GM12878 (cell line): ENCODE measurements around the gene CAMTA2. TPM values are rescaled to one million over a fixed set of nuclear protein-coding genes. Genes with fewer than 3 reads are reported as not detected.

Experiments
- ATAC-seq: fragments of 200-7000 bp; cut with Tn5 transposase; 3 replicates; pipeline ENCODE4 v1.9.1; 2020; ENCODE audit warnings: mild to moderate bottlenecking, moderate library complexity
- BruUV-seq: library from RNA; stranded (reverse); fragments of 400-500 nt; replicated peaks from 2 replicates; lab custom pipeline; 2021; lab: Mats Ljungman, UMichigan
- CTCF ChIA-PET: fragments of 300-600 bp; sonication (Branson Sonifier 250); formaldehyde crosslinking; extraction: SDS; loops from one replicate; lab custom pipeline; 2021; ENCODE audit warnings: inconsistent platforms; lab: Yijun Ruan, JAX
- POLR2A ChIA-PET: fragments of 350-600 bp; formaldehyde crosslinking; extraction: SDS; loops from one replicate; lab custom pipeline; 2021; ENCODE audit warnings: inconsistent platforms; lab: Charles Lee
- RAD21 ChIA-PET: fragments of 300-600 bp; sonication (Branson Sonifier 250); formaldehyde crosslinking; loops from one replicate; lab custom pipeline; 2023; ENCODE audit warnings: antibody characterized with exemption; ENCODE audit not compliant: unreplicated experiment; lab: Charles Lee
- SMC1A ChIA-PET: fragments of 300-600 bp; sonication (Branson Sonifier 250); formaldehyde crosslinking; loops from one replicate; lab custom pipeline; 2023; ENCODE audit not compliant: unreplicated experiment, uncharacterized antibody; lab: Charles Lee
- DNase-seq: peaks from one replicate; pipeline ENCODE4 v3.0.0-alpha.2; 2011; ENCODE audit warnings: low read depth, low spot score
- FAIRE-seq: peaks from 3 replicates; lab custom pipeline; 2011; peaks lifted over from hg19 to GRCh38; lab: Jason Lieb, UNC
- H2AFZ ChIP-seq: 2 replicates; pipeline ENCODE4 v1.6.0; 2011; ENCODE audit warnings: low read depth, low read length, control low read depth; ENCODE audit not compliant: control insufficient read depth
- H3K27ac ChIP-seq: 2 replicates; pipeline ENCODE4 v1.5.1; 2011; ENCODE audit warnings: control low read depth; ENCODE audit not compliant: control insufficient read depth, insufficient read depth
- H3K27me3 ChIP-seq, 2 experiments: replicated peaks in 1 of 2; 2 replicates each; pipeline versions ENCODE4 v1.6.0 to v1.6.1; 2011; ENCODE audit warnings: low read length in 1 of 2; ENCODE audit not compliant: control insufficient read depth in 2 of 2, insufficient read depth in 2 of 2
- H3K36me3 ChIP-seq, 2 experiments: 2 replicates each; pipeline ENCODE4 v1.5.1; 2011; ENCODE audit warnings: low read length in 1 of 2; ENCODE audit not compliant: control insufficient read depth in 2 of 2, insufficient read depth in 2 of 2
- H3K4me1 ChIP-seq: 2 replicates; pipeline ENCODE4 v1.6.1; 2011; ENCODE audit warnings: mild to moderate bottlenecking, low read length, moderate library complexity, mixed read lengths; ENCODE audit not compliant: control insufficient read depth, insufficient read depth
- H3K4me2 ChIP-seq: 2 replicates; pipeline ENCODE4 v1.6.0; 2011; ENCODE audit warnings: control low read depth; ENCODE audit not compliant: control insufficient read depth, insufficient read depth
- H3K4me3 ChIP-seq: fragments of 200-600 bp; sonication (generic); 2 replicates; pipeline ENCODE4 v1.5.1; 2016
- H3K79me2 ChIP-seq: 2 replicates; pipeline ENCODE4 v1.6.0; 2011; ENCODE audit warnings: low read length; ENCODE audit not compliant: control insufficient read depth, insufficient read depth
- H3K9ac ChIP-seq: 2 replicates; pipeline ENCODE4 v1.8.0; 2011; ENCODE audit warnings: low read length, control low read depth, mixed read lengths; ENCODE audit not compliant: control insufficient read depth, insufficient read depth
- H3K9me3 ChIP-seq: replicated peaks from 3 replicates; pipeline ENCODE4 v1.5.1; 2011; ENCODE audit warnings: mild to moderate bottlenecking, low read length; ENCODE audit not compliant: control insufficient read depth, insufficient read depth
- H4K20me1 ChIP-seq: 2 replicates; pipeline ENCODE4 v1.6.0; 2011; ENCODE audit not compliant: control insufficient read depth, insufficient read depth
- BCL11A ChIP-seq: IDR thresholded peaks from 2 replicates; pipeline ENCODE4 v1.6.1; 2011; ENCODE audit warnings: low read depth, low read length
- CEBPZ ChIP-seq: fragments of 150-350 bp; IDR thresholded peaks from 2 replicates; pipeline ENCODE4 v1.6.1; 2016; ENCODE audit warnings: low read depth, low read length
- CHD2 ChIP-seq: IDR thresholded peaks from 2 replicates; pipeline ENCODE4 v1.6.1; 2011; ENCODE audit warnings: low read depth, low read length, improper control_type of control experiment, borderline replicate concordance
- KAT2A ChIP-seq: conservative IDR thresholded peaks from 2 replicates; pipeline ENCODE4 v1.6.1; 2011; ENCODE audit warnings: low read depth, low read length; ENCODE audit not compliant: control insufficient read depth
- MEF2A ChIP-seq: IDR thresholded peaks from 2 replicates; pipeline ENCODE4 v1.6.1; 2011; ENCODE audit warnings: low read depth, mild to moderate bottlenecking, low read length, moderate library complexity; ENCODE audit not compliant: insufficient read depth
- MLLT1 ChIP-seq: fragments of 450-650 bp; IDR thresholded peaks from 2 replicates; pipeline ENCODE4 v1.6.1; 2016; ENCODE audit warnings: mild to moderate bottlenecking
- MYC ChIP-seq: IDR thresholded peaks from 2 replicates; pipeline ENCODE4 v1.6.1; 2011; ENCODE audit warnings: mild to moderate bottlenecking, low read length, moderate library complexity, inconsistent platforms; ENCODE audit not compliant: insufficient read depth, insufficient replicate concordance, insufficient read length, severe bottlenecking
- NR2F1 ChIP-seq: fragments of 450-650 bp; conservative IDR thresholded peaks from 2 replicates; pipeline ENCODE4 v1.6.1; 2017; ENCODE audit warnings: mild to moderate bottlenecking
- SMC3 ChIP-seq: IDR thresholded peaks from 2 replicates; pipeline ENCODE4 v1.6.1; 2011; ENCODE audit warnings: low read length, improper control_type of control experiment, borderline replicate concordance
- SPI1 ChIP-seq: IDR thresholded peaks from 2 replicates; pipeline ENCODE4 v1.6.1; 2011; ENCODE audit warnings: low read depth, mild to moderate bottlenecking, low read length, moderate library complexity, borderline replicate concordance; ENCODE audit not compliant: insufficient read depth
- WRNIP1 ChIP-seq: IDR thresholded peaks from 2 replicates; pipeline ENCODE4 v1.6.1; 2011; ENCODE audit warnings: low read depth, low read length, improper control_type of control experiment, borderline replicate concordance
- whole genome bisulfite sequencing: methylation state at CpG from one replicate; pipeline ENCODE4 v1.1.6; 2016; ENCODE audit warnings: low lambda C conversion rate; ENCODE audit not compliant: insufficient replicate concordance, insufficient coverage; ENCODE audit errors: missing lambda C conversion rate; 5-methylcytosine and 5-hydroxymethylcytosine counted together
- in situ Hi-C: fragments of 300-500 bp; cut with MboI; formaldehyde crosslinking; loops from 9 replicates; pipeline ENCODE4 v1.14.3; 2018; ENCODE audit warnings: mixed read lengths
- intact Hi-C: fragments of 100-400 bp; cut with micrococcal nuclease; formaldehyde crosslinking; loops from one replicate; pipeline ENCODE4 v1.14.2; 2022; ENCODE audit not compliant: unreplicated experiment
- polyA plus RNA-seq, 11 experiments: library from polyadenylated mRNA; depleted of rRNA in 4 of 11; unstranded in 6 of 11; stranded (reverse) in 5 of 11; fragments of >200 nt; fragmentation: Nextera tagmentation in 4 of 11; fragmentation: Illumina TruSeq in 1 of 11; extraction: Ambion mirVana in 4 of 11; extraction: Trizol in 1 of 11; gene quantifications; 1 replicate in 1 of 11; 2 replicates in 10 of 11; pipeline versions ENCODE4 v1.2.1 to v1.2.3, GENCODE V29; 2011 to 2016; ENCODE audit warnings: inconsistent platforms in 2 of 11, missing spikeins in 2 of 11, low read depth in 1 of 11
- total RNA-seq, 4 experiments: library from RNA; depleted of rRNA in 3 of 4; stranded (reverse); fragments of >200 nt in 3 of 4; fragmentation: Illumina TruSeq in 1 of 4; extraction: Trizol in 1 of 4; gene quantifications; 2 replicates each; pipeline versions ENCODE4 v1.2.1 to v1.2.3, GENCODE V29; 2013 to 2021

The CAMTA2 gene
- total and polyA plus RNA-seq, 10 of the 15 experiments (the other 5 are each of a cell fraction or from before 2014, with no cell fraction given), result 0.42 to 29.3 (median 11.2) TPM

- no peak within 1 kb of the TSS for H2AFZ ChIP-seq
- H3K36me3 ChIP-seq, result no peaks in the 10 kb centered on the region
- no peaks in the 10 kb centered on the region for H3K27me3 ChIP-seq
- no peak within 1 kb of the TSS for H3K27ac ChIP-seq
- no TSS peak for BruUV-seq
- RAD21 ChIA-PET, result no interaction called here
- in situ Hi-C loops, result no loop called here
- 18% methylated on average over 24 of the region's 24 CpGs for WGBS
- POLR2A ChIA-PET, result interaction anchor here (0.6 to 0.8 kb wide), 2 partner anchors 8 to 15 kb away, joined by 3 to 4 read pairs; no protein-coding TSS in a partner anchor
- FAIRE-seq, result no peak
- DNase-seq, result no peak
- no peaks in the 10 kb centered on the region for H4K20me1 ChIP-seq
- intact Hi-C loops, result no loop called here
- H3K4me2 ChIP-seq, result 0 out of 2 replicates have a peak within 1 kb of the TSS, but pooled peaks have one; percentile 27
- H3K4me1 ChIP-seq, result peaks cover 14% of the 10 kb centered on the region
- TF ChIP-seq CEBPZ (no peak), KAT2A (no peak), BCL11A (no peak), SMC3 (no peak), WRNIP1 (no peak), MYC (no peak), NR2F1 (no peak), SPI1 (no peak), MEF2A (no peak), CHD2 (no peak), MLLT1 (no peak)
- TF ChIP-seq, all 136 proteins: peak for 0
- SMC1A ChIA-PET, result interaction anchor here (1.0 to 1.5 kb wide), 3 partner anchors 15 to 126 kb away, joined by 3 to 5 read pairs (median 3); no protein-coding TSS in a partner anchor
- no peak for ATAC-seq
- Histone ChIP-seq H3K9ac (no peak within 1 kb of the TSS), H3K4me3 (no peak within 1 kb of the TSS), H3K9me3 (no peaks in the 10 kb centered on the region), H3K79me2 (no peaks in the 10 kb centered on the region)
- CTCF ChIA-PET, result interaction anchor here (1.0 to 4.0 kb wide), 3 partner anchors 11 to 55 kb away, joined by 3 to 16 read pairs (median 4); no protein-coding TSS in a partner anchor
Observed at GRCh38 chr17:5035315-5035714, 47.8 kb upstream of the CAMTA2 start, which contains the start of gene SLC52A1. Gene SLC52A1, minus strand, starts transcription at chr17:5035426. Its CDS starts 820 bp downstream, at chr17:5034606.
